GM18499 (cell line): ENCODE measurements around the gene MIGA1.
"Not testable (repeated sequence)": the region's sequence is repeated elsewhere in the genome, so short reads cannot be mapped to it uniquely, and the experiment has no call there.

Source experiments
- ATAC-seq: cut with Tn5 transposase; IDR thresholded peaks from one replicate; pipeline ENCODE4 v1.9.1; 2021; ENCODE audit warnings: moderate number of reproducible peaks; ENCODE audit not compliant: insufficient read depth, unreplicated experiment

The MIGA1 gene

DNA sequence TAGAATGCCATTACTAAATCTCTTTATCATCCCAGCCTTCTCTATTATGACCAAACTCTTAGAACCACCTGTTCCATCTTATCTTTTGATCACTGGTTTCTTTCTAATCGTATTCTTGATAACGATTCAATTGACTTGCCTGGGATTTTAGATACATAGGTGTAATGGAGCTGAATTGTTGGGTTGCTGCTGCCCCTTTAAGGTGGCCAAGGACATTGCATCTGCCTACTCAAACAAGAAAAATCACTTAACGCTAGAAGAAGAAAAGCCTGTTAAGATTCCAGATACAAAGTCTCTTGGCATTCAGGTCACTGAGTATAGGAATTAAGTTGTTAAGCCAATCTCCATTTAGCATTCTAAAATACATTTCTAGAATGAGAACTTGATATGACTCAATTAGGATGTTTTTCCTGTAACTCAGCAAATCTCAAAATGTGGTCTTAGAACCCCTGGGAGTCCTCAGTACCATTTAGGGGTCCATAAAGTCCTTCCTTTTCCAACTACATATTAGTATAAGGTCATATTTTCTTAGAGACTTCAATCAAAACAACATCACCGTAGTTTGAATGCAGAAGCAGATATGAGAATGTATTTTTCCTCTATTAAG, 121.3 kb downstream of the MIGA1 start:
- no peak for ATAC-seq

DNA sequence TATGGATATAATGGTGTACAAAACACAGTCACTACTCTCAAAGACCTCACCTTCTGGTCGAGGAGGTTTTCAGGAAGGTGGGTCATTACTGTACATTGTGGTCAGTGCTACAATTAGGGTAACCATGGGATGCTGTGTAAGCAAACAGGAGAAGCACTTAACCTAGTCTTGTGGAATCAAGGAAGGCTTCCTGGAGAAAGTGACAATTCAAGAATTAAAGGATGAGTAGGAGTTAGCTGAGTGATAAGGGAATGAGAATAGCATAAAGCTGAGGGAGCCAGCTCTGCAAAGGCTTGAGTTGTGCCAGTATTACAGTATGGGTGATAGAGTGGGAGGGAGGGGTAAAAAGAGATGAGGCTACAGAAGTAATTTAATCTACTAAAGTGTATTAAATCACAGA, 126.2 kb downstream of the MIGA1 start:
- no peak for ATAC-seq

DNA sequence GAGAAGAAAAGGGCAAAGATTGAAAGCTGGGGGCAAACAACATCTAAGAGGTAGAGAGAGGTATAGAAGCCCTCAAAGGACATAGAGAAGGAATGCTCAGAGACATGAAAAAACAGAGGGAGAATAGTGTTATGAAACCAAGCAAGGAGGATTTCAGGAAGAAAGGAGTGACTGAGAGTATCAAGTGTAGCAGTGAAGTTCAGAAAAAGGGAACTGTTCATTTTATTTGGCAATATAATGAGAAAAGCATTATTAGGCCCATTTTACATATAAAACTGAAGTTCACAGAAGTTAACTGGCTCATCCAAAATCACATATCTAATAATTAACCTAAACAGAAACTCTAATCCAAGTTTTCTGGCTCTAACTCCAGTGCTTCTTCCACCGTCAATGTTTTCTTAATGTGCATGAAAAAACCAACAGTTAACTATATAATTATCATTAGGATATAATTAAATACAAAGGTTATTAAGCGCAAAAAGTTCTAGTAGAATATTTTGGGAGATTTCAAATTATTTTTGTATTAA, 126.6 kb downstream of the MIGA1 start:
- ATAC-seq, result no peak

DNA sequence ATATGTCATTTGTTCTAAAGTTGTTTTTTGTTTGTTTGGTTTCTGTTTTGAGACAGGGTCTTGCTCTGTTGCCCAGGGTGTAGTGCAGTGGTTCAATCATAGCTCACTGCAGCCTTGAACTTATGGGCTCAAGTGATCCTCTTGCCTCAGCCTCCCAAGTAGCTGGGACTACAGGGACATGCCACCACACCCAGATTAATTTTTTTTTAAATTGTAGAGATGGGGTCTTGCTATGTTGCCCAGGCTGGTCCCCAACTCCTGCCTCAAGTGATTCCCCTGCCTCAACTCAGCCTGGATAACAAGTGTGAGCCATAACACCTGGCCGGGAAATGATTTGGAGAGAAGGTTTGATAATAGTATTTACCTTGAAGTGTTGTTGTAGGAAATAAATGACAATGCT, 127.2 kb downstream of the MIGA1 start:
- no peak for ATAC-seq

DNA sequence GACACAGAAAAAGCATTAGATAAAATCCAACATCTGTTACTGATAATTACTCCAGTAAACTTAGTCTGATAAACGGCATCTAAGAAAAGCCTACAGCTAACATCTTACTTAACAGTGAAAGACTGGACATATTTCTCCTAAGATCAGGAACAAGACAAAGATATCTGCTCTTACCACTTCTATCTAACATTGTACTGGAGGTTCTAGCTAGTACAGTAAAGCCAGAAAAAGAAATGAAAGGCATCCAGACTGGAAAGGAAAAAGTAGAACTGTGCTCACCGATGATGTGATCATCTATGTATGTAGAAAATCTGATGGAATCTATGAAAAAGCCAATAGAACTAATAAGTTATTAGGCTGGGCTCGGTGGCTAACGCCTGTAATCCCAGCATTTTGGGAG, 130.7 kb downstream of the MIGA1 start:
- no peak for ATAC-seq

DNA sequence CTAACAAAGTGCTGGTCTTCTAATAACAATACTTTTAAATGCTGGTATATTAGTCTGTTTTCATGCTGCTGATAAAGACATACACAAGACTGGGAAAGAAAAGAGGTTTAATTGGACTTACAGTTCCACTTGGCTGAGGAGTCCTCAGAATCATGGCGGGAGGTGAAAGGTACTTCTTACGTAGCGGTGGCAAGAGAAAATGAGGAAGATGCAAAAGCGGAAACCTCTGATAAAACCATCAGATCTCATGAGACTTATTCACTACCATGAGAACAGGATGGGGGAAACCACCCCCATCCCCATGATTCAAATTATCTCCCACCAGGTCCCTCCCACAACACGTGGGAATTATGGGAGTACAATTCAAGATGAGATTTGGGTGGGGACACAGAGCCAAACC, 139.5 kb downstream of the MIGA1 start:
- not testable (repeated sequence) for ATAC-seq

DNA sequence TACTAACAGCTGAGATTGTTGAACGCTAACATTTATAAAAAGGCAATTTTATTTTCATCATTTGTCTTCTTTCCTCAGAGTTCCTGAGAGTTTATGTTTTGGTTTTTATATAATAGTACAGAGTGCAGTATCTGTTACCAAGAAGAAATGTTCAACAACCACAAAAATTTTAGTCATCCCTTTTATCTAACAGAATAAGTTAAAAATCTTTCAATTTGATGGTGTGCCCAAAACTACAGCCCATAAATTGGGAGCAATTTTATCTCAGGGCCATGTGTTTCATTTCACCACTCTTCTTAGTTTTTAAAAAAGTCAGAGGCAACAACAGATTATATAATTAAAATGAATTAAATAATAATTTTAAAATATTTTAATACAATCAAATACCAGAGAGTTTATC, 146.1 kb downstream of the MIGA1 start:
- no peak for ATAC-seq

DNA sequence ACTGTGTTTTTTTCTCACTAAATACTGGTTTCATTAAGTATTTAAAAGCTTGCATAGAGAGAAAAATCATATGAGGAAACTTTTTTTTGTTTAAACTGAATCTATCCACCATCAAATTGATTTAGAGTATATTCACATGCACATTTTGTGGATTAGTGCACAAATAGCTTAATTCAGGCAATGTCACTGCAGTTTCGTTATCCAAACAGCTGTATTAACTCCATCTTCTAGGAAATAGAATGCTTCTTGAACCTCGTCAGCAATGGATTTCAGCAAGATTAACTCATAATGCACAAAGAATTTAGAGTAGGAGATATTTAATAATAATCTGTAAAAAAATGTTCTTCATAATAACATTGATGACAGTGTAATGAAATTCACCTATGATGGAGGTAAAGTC, 146.5 kb downstream of the MIGA1 start:
- ATAC-seq, result no peak

DNA sequence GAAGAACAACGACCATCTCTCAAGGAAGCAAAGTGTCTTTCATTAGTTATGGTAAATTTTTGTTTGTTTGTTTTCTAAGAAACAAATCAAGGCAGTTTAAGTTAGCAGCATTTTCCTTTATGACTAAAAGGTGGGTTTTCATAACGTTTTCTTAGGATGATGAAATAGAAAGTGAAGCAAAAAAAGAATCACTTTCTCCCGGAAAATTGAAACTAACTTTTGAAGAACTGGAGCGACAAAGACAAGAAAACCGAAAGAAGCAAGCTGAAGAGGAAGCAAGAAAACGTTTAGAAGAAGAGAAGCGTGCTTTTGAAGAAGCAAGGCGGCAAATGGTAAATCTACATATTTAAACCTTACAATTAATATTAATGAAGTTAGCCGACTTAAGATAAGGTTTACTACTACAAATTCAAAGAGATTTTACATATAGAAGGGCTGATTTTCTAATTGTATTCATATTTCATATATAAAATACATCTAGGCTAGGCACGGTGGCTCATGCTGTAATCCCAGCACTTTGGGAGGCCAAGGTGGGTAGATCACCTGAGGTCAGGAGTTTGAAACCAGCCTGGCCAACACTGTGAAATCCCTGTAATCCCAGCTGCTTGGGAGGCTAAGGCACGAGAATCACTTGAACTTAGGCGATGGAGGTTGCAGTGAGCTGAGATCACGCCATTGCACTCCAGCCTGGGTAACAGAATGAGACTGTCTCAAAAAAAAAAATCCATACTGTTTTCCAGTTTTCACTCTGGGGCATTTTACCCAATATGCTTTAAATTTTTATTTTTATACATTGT, 147.3 kb downstream of the MIGA1 start:
- peak; percentile 51 for ATAC-seq

DNA sequence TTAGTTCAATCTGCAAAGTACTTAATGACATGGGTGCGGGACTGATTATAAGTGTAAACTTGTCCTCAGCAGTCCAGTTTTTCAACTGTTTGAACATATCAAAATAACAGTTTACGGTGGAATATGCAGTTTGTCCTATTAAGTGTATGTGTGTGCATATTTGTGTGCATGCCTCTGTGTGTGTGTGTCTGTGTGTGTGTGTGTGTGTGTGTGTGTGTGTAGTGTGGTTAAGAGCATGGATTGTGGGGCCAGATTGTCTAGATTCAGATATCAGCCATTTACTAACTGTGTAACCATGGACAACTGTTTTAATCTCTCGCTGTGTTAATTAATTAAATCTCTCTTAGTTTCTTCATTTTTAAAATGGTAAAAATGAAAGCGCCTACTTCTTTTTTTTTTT, 148.0 kb downstream of the MIGA1 start:
- ATAC-seq, result no peak
